ENCODE measurements around the gene WIPF1.

Gene WIPF1

DNA sequence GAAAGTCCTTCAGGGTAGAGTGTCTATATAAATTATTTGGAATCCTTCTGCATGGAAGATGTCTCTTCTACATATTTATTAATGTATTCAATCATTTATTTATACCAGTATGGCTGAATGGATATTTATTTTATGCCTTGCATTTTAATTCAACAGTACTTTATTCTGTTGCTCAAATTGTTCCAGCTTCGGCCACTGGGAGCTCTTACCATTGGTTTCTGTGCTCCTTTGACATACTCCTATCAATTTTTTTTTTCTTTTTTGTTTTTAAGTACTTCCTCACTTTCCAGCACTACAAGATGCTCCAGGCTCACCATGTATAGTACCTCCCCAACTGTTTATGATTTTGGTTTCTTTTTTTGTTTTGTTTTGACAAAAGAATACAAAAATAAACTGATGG is 39.4 kb upstream of the WIPF1 start:
- Histone ChIP-seq H3K4me3 (no peak overlapping the region), H3K9me3 (no peaks in the 10 kb centered on the region), H3K4me1 (peaks cover 0 to 66% (median 26%) of the 10 kb centered on the region in 4 donors), H3K36me3 (no peaks in the 10 kb centered on the region), H3K27ac (no peak overlapping the region), H3K27me3 (no peaks in the 10 kb centered on the region)
- intact Hi-C loops (cut with DNase I; ENCODE audit: low total_unique reads), result no loop called here
- TF ChIP-seq, protein P1, sequence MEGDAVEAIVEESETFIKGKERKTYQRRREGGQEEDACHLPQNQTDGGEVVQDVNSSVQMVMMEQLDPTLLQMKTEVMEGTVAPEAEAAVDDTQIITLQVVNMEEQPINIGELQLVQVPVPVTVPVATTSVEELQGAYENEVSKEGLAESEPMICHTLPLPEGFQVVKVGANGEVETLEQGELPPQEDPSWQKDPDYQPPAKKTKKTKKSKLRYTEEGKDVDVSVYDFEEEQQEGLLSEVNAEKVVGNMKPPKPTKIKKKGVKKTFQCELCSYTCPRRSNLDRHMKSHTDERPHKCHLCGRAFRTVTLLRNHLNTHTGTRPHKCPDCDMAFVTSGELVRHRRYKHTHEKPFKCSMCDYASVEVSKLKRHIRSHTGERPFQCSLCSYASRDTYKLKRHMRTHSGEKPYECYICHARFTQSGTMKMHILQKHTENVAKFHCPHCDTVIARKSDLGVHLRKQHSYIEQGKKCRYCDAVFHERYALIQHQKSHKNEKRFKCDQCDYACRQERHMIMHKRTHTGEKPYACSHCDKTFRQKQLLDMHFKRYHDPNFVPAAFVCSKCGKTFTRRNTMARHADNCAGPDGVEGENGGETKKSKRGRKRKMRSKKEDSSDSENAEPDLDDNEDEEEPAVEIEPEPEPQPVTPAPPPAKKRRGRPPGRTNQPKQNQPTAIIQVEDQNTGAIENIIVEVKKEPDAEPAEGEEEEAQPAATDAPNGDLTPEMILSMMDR (IDR thresholded peaks at IDR 0.05), result no peak
- DNase-seq, result no peak

DNA sequence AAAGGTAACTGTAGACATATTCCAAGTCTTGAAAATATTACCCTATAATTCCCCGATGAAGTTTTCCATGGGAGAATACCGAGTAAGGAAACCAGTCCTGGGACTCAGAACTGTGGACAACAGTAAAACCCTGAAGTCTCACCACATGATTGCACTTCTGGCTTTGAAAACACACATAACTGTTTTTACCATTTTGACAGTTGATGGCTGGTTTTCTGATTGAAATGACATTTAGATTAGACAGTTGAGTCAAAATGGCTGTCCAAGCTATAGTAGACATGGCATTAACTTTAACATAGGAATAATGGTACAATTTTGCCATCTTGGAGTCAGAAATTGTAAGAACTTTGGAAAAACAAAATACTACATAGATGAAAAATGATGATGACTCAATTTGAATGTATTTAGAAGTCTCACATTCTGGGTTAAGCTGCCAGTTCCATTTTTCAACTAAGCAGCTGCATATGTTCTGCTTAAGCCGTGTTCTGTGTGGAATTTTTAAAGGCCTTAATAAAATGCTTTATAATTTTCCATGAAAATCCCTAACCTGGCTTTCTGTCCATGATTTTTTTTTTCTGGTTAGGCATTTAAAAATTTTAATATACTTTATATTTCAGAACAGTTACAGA is 38.3 kb upstream of the WIPF1 start:
- Histone ChIP-seq H3K27ac (peak overlapping the region; percentile 33 to 53), H3K27me3 (no peaks in the 10 kb centered on the region), H3K9me3 (no peaks in the 10 kb centered on the region), H3K36me3 (no peaks in the 10 kb centered on the region), H3K4me3 (no peak overlapping the region), H3K4me1 (peaks cover 0 to 77% (median 28%) of the 10 kb centered on the region in 4 donors)
- TF ChIP-seq, protein P1 (IDR thresholded peaks at IDR 0.05), result no peak
- no peak for DNase-seq
- intact Hi-C loops (cut with DNase I; ENCODE audit: low total_unique reads), result no loop called here

GRCh38 chr2:174635015-174635593 is 37.5 kb upstream of the WIPF1 start:
- H3K36me3 ChIP-seq, result no peaks in the 10 kb centered on the region
- H3K9me3 ChIP-seq, result no peaks in the 10 kb centered on the region
- intact Hi-C loops (cut with DNase I; ENCODE audit: low total_unique reads), result no loop called here
- no peak overlapping the region for H3K4me3 ChIP-seq
- DNase-seq, result no peak
- TF ChIP-seq, protein P1 (IDR thresholded peaks at IDR 0.05), result no peak
- H3K27me3 ChIP-seq, result no peaks in the 10 kb centered on the region
- H3K4me1 ChIP-seq, result peaks cover 0 to 85% (median 35%) of the 10 kb centered on the region in 4 donors
- H3K27ac ChIP-seq, result peak overlapping the region; percentile 33 to 53

DNA sequence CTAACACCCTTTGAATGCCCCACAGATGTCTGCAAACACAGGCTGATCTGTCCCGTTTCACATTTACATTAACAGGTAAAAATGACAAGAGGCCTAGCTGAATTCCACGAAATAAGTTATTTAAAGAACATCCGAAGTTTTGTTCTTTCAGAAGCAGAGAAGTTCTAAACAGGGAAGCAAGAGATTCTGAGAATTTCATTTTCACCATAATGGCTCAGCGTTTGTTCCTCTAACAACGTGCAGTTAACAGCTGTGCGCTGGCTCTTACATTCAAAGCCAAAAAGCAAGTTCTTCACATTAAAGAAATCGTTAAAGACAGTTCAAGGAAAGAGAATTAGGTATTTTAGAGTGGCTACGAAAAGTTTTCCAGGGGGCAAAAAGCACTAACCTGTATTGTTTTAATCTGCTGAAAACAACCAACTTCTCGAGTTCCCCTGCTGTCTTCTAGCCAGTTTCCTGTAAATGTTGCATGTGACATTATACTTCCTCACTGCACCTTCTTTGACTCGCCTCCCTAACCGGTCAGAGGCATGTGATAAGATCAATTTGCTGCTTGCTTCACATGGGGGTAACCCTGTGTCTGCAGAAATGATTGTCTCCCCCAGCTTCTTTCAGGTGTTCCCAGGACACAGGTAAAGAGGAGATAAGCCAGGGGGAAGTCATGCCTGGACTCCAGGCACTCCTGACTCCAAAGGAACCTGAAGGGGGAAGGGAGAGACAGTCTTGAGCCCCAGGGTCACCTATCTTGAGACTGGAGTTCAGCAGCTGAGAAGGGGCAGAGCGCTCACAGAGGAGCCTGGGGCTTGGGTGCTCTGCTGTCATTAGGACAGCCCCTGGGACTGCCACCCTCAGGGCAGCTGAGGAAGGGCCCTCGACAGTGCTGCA is 36.8 kb upstream of the WIPF1 start:
- peak overlapping the region; percentile 33 to 53 for H3K27ac ChIP-seq

DNA sequence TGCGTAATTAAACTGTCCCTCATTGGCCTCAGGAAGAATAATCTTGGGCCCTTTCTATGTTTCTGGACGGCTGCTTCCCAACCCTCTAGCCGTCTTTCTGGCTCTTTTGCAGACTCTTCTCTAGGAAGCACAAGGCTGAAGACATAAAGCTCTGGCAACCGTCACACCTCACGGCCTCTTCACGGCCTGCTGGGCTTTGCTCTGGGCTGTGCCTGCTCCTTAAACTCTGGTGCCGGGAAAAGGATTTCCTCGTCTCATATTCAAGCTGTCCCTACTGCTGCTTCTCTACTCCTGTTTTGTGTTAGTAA is 36.0 kb upstream of the WIPF1 start:
- peak overlapping the region; percentile 6 to 53 for H3K27ac ChIP-seq
- no peaks in the 10 kb centered on the region for H3K36me3 ChIP-seq
- no peaks in the 10 kb centered on the region for H3K27me3 ChIP-seq
- no peaks in the 10 kb centered on the region for H3K9me3 ChIP-seq
- no peak for DNase-seq
- intact Hi-C loops (cut with DNase I; ENCODE audit: low total_unique reads), result no loop called here
- peaks cover 0 to 94% (median 48%) of the 10 kb centered on the region in 4 donors for H3K4me1 ChIP-seq
- H3K4me3 ChIP-seq, result peak overlapping the region in 1 of 2 donors; percentile 8
- TF ChIP-seq, protein P1 (IDR thresholded peaks at IDR 0.05), result no peak

More for the DNA sequence above, 36.8 kb upstream of the WIPF1 start:
- intact Hi-C loops (cut with DNase I; ENCODE audit: low total_unique reads), result no loop called here
- H3K4me1 ChIP-seq, result peaks cover 0 to 89% (median 42%) of the 10 kb centered on the region in 4 donors
- no peaks in the 10 kb centered on the region for H3K27me3 ChIP-seq
- DNase-seq, result no peak
- H3K4me3 ChIP-seq, result peak overlapping the region in 1 of 2 donors; percentile 8
- no peaks in the 10 kb centered on the region for H3K36me3 ChIP-seq
- TF ChIP-seq, protein P1 (IDR thresholded peaks at IDR 0.05), result no peak
- no peaks in the 10 kb centered on the region for H3K9me3 ChIP-seq
